Measurements from ENCODE around the gene LRP5. TPM values are rescaled to one million over a fixed set of nuclear protein-coding genes. Genes with fewer than 3 reads are reported as not detected.

The LRP5 gene
- total RNA-seq, 3 donors from 2014 or later = 23.6 to 48.8 (median 24.5) TPM

GRCh38 chr11:68324241-68324640 is 11.8 kb downstream of the LRP5 start:
- Histone ChIP-seq H3K4me1 (peaks cover 10 to 25% of the 10 kb centered on the region in 2 donors), H3K4me3 (no peak overlapping the region), H3K9me3 (no peaks in the 10 kb centered on the region), H3K27ac (no peak overlapping the region), H3K27me3 (no peaks in the 10 kb centered on the region), H3K36me3 (no peaks in the 10 kb centered on the region)
- intact Hi-C loops (cut with DNase I; ENCODE audit: low total_unique reads) = no loop called here
- TF ChIP-seq POLR2AphosphoS5 (IDR thresholded peaks at IDR 0.05) (no peak), POLR2A (IDR thresholded peaks at IDR 0.05) (no peak), CTCF (IDR thresholded peaks at IDR 0.05) (no peak)
- no peak for DNase-seq (ENCODE audit: low spot score in 2 of 2)

- Histone ChIP-seq H3K36me3 (no peaks in the 10 kb centered on the region), H3K4me3 (no peak overlapping the region), H3K27me3 (no peaks in the 10 kb centered on the region), H3K27ac (no peak overlapping the region), H3K9me3 (no peaks in the 10 kb centered on the region), H3K4me1 (peaks cover 10 to 27% of the 10 kb centered on the region in 2 donors)
- TF ChIP-seq CTCF (IDR thresholded peaks at IDR 0.05) = no peak
- no peak for TF ChIP-seq POLR2A (IDR thresholded peaks at IDR 0.05)
- TF ChIP-seq POLR2AphosphoS5 (IDR thresholded peaks at IDR 0.05) = no peak
- intact Hi-C loops (cut with DNase I; ENCODE audit: low total_unique reads) = no loop called here
- DNase-seq (ENCODE audit: low spot score in 2 of 2) = no peak
Observed at GRCh38 chr11:68324695-68325094, 12.3 kb downstream of the LRP5 start.

- H3K4me3 ChIP-seq = no peak overlapping the region
- H3K9me3 ChIP-seq = no peaks in the 10 kb centered on the region
- no peak overlapping the region for H3K27ac ChIP-seq
- TF ChIP-seq POLR2AphosphoS5 (IDR thresholded peaks at IDR 0.05) = no peak
- no peak for TF ChIP-seq POLR2A (IDR thresholded peaks at IDR 0.05)
- no peaks in the 10 kb centered on the region for H3K36me3 ChIP-seq
- no peaks in the 10 kb centered on the region for H3K27me3 ChIP-seq
- H3K4me1 ChIP-seq = peaks cover 10 to 33% of the 10 kb centered on the region in 2 donors
- intact Hi-C loops (cut with DNase I; ENCODE audit: low total_unique reads) = no loop called here
- no peak for DNase-seq (ENCODE audit: low spot score in 2 of 2)
Observed at GRCh38 chr11:68325183-68325906, 13.0 kb downstream of the LRP5 start.

- Histone ChIP-seq H3K4me1 (peaks cover 10 to 36% of the 10 kb centered on the region in 2 donors), H3K9me3 (no peaks in the 10 kb centered on the region), H3K4me3 (no peak overlapping the region), H3K27ac (no peak overlapping the region), H3K27me3 (no peaks in the 10 kb centered on the region), H3K36me3 (no peaks in the 10 kb centered on the region)
- intact Hi-C loops (cut with DNase I; ENCODE audit: low total_unique reads) = no loop called here
- no peak for DNase-seq (ENCODE audit: low spot score in 2 of 2)
- no peak for TF ChIP-seq POLR2A (IDR thresholded peaks at IDR 0.05)
- no peak for TF ChIP-seq CTCF (IDR thresholded peaks at IDR 0.05)
- no peak for TF ChIP-seq POLR2AphosphoS5 (IDR thresholded peaks at IDR 0.05)
Observed at GRCh38 chr11:68325907-68326220, 13.5 kb downstream of the LRP5 start.

- Histone ChIP-seq H3K4me3 (no peak overlapping the region), H3K27ac (peak overlapping the region; percentile 29 to 33), H3K9me3 (no peaks in the 10 kb centered on the region), H3K4me1 (peaks cover 10 to 42% of the 10 kb centered on the region in 2 donors), H3K27me3 (no peaks in the 10 kb centered on the region), H3K36me3 (no peaks in the 10 kb centered on the region)
- no peak for DNase-seq (ENCODE audit: low spot score in 2 of 2)
- intact Hi-C loops (cut with DNase I; ENCODE audit: low total_unique reads) = no loop called here
- TF ChIP-seq POLR2AphosphoS5 (IDR thresholded peaks at IDR 0.05) = no peak
- no peak for TF ChIP-seq POLR2A (IDR thresholded peaks at IDR 0.05)
- no peak for TF ChIP-seq CTCF (IDR thresholded peaks at IDR 0.05)
Observed at GRCh38 chr11:68326334-68327215, 14.2 kb downstream of the LRP5 start.
